ENCODE data around the gene DISP3.

DISP3 gene

GRCh38 chr1:11559591-11559970 lies 80.6 kb downstream of the DISP3 start:
- no peaks in the 10 kb centered on the region for H3K36me3 ChIP-seq (ENCODE audit: insufficient read depth, low read length)
- TF ChIP-seq EZH2 (IDR thresholded peaks at IDR 0.05) (no peak), FOXP2 (optimal IDR thresholded peaks at IDR 0.05; ENCODE audit: control extremely low read depth, extremely low read length, insufficient read depth) (no peak), POLR2AphosphoS5 (IDR thresholded peaks at IDR 0.05; ENCODE audit: borderline replicate concordance, low read depth, low read length) (no peak)

GRCh38 chr1:11560061-11560460 lies 81.1 kb downstream of the DISP3 start:
- no peak for DNase-seq (ENCODE audit: low read depth, low spot score)
- TF ChIP-seq POLR2AphosphoS5 (IDR thresholded peaks at IDR 0.05; ENCODE audit: borderline replicate concordance, low read depth, low read length) (no peak), EZH2 (IDR thresholded peaks at IDR 0.05) (no peak), FOXP2 (optimal IDR thresholded peaks at IDR 0.05; ENCODE audit: control extremely low read depth, extremely low read length, insufficient read depth) (no peak)
- Histone ChIP-seq H3K9ac (ENCODE audit: insufficient read length) (no peak overlapping the region), H3K27ac (no peak overlapping the region), H3K4me3 (no peak overlapping the region), H3K9me3 (ENCODE audit: low read depth, low read length) (no peaks in the 10 kb centered on the region), H3K36me3 (ENCODE audit: insufficient read depth, low read length) (no peaks in the 10 kb centered on the region)

More at GRCh38 chr1:11559591-11559970, 80.6 kb downstream of the DISP3 start:
- Histone ChIP-seq H3K27ac (no peak overlapping the region), H3K9ac (ENCODE audit: insufficient read length) (no peak overlapping the region), H3K4me3 (no peak overlapping the region), H3K9me3 (ENCODE audit: low read depth, low read length) (no peaks in the 10 kb centered on the region)
- DNase-seq (ENCODE audit: low read depth, low spot score): no peak

GRCh38 chr1:11561740-11562139 lies 82.8 kb downstream of the DISP3 start:
- DNase-seq (ENCODE audit: low read depth, low spot score): no peak
- no peaks in the 10 kb centered on the region for H3K9me3 ChIP-seq (ENCODE audit: low read depth, low read length)
- no peak overlapping the region for H3K9ac ChIP-seq (ENCODE audit: insufficient read length)
- TF ChIP-seq FOXP2 (optimal IDR thresholded peaks at IDR 0.05; ENCODE audit: control extremely low read depth, extremely low read length, insufficient read depth) (no peak), EZH2 (IDR thresholded peaks at IDR 0.05) (no peak), POLR2AphosphoS5 (IDR thresholded peaks at IDR 0.05; ENCODE audit: borderline replicate concordance, low read depth, low read length) (no peak)
- H3K27ac ChIP-seq: no peak overlapping the region
- H3K4me3 ChIP-seq: no peak overlapping the region
- no peaks in the 10 kb centered on the region for H3K36me3 ChIP-seq (ENCODE audit: insufficient read depth, low read length)

GRCh38 chr1:11562664-11563063 lies 83.7 kb downstream of the DISP3 start:
- TF ChIP-seq EZH2 (IDR thresholded peaks at IDR 0.05) (no peak), FOXP2 (optimal IDR thresholded peaks at IDR 0.05; ENCODE audit: control extremely low read depth, extremely low read length, insufficient read depth) (no peak), POLR2AphosphoS5 (IDR thresholded peaks at IDR 0.05; ENCODE audit: borderline replicate concordance, low read depth, low read length) (no peak)

GRCh38 chr1:11563560-11564069 lies 84.7 kb downstream of the DISP3 start:
- TF ChIP-seq POLR2AphosphoS5 (IDR thresholded peaks at IDR 0.05; ENCODE audit: borderline replicate concordance, low read depth, low read length) (no peak), FOXP2 (optimal IDR thresholded peaks at IDR 0.05; ENCODE audit: control extremely low read depth, extremely low read length, insufficient read depth) (no peak), EZH2 (IDR thresholded peaks at IDR 0.05) (no peak)
- no peaks in the 10 kb centered on the region for H3K36me3 ChIP-seq (ENCODE audit: insufficient read depth, low read length)
- no peak for DNase-seq (ENCODE audit: low read depth, low spot score)
- no peaks in the 10 kb centered on the region for H3K9me3 ChIP-seq (ENCODE audit: low read depth, low read length)
- no peak overlapping the region for H3K4me3 ChIP-seq
- H3K27ac ChIP-seq: no peak overlapping the region
- no peak overlapping the region for H3K9ac ChIP-seq (ENCODE audit: insufficient read length)

More at GRCh38 chr1:11562664-11563063, 83.7 kb downstream of the DISP3 start:
- Histone ChIP-seq H3K36me3 (ENCODE audit: insufficient read depth, low read length) (no peaks in the 10 kb centered on the region), H3K9ac (ENCODE audit: insufficient read length) (no peak overlapping the region), H3K4me3 (no peak overlapping the region), H3K27ac (no peak overlapping the region), H3K9me3 (ENCODE audit: low read depth, low read length) (no peaks in the 10 kb centered on the region)
- no peak for DNase-seq (ENCODE audit: low read depth, low spot score)

- DNase-seq (ENCODE audit: low read depth, low spot score): no peak
- H3K4me3 ChIP-seq: no peak overlapping the region
- no peaks in the 10 kb centered on the region for H3K36me3 ChIP-seq (ENCODE audit: insufficient read depth, low read length)
- no peak for TF ChIP-seq FOXP2 (optimal IDR thresholded peaks at IDR 0.05; ENCODE audit: control extremely low read depth, extremely low read length, insufficient read depth)
- TF ChIP-seq POLR2AphosphoS5 (IDR thresholded peaks at IDR 0.05; ENCODE audit: borderline replicate concordance, low read depth, low read length): no peak
- no peak for TF ChIP-seq EZH2 (IDR thresholded peaks at IDR 0.05)
- no peaks in the 10 kb centered on the region for H3K9me3 ChIP-seq (ENCODE audit: low read depth, low read length)
- H3K9ac ChIP-seq (ENCODE audit: insufficient read length): no peak overlapping the region
- no peak overlapping the region for H3K27ac ChIP-seq
Measured at GRCh38 chr1:11564237-11564636, 85.3 kb downstream of the DISP3 start.

- Histone ChIP-seq H3K4me3 (no peak overlapping the region), H3K36me3 (ENCODE audit: insufficient read depth, low read length) (no peaks in the 10 kb centered on the region), H3K9ac (ENCODE audit: insufficient read length) (no peak overlapping the region), H3K9me3 (ENCODE audit: low read depth, low read length) (no peaks in the 10 kb centered on the region), H3K27ac (no peak overlapping the region)
- TF ChIP-seq POLR2AphosphoS5 (IDR thresholded peaks at IDR 0.05; ENCODE audit: borderline replicate concordance, low read depth, low read length) (no peak), FOXP2 (optimal IDR thresholded peaks at IDR 0.05; ENCODE audit: control extremely low read depth, extremely low read length, insufficient read depth) (no peak), EZH2 (IDR thresholded peaks at IDR 0.05) (no peak)
- DNase-seq (ENCODE audit: low read depth, low spot score): no peak
Measured at GRCh38 chr1:11566042-11566850, 87.3 kb downstream of the DISP3 start.

- H3K9me3 ChIP-seq (ENCODE audit: low read depth, low read length): no peaks in the 10 kb centered on the region
- H3K4me3 ChIP-seq: no peak overlapping the region
- TF ChIP-seq POLR2AphosphoS5 (IDR thresholded peaks at IDR 0.05; ENCODE audit: borderline replicate concordance, low read depth, low read length): no peak
- no peak for TF ChIP-seq EZH2 (IDR thresholded peaks at IDR 0.05)
- no peak for TF ChIP-seq FOXP2 (optimal IDR thresholded peaks at IDR 0.05; ENCODE audit: control extremely low read depth, extremely low read length, insufficient read depth)
- H3K36me3 ChIP-seq (ENCODE audit: insufficient read depth, low read length): no peaks in the 10 kb centered on the region
- no peak overlapping the region for H3K9ac ChIP-seq (ENCODE audit: insufficient read length)
- no peak overlapping the region for H3K27ac ChIP-seq
- DNase-seq (ENCODE audit: low read depth, low spot score): no peak
Measured at GRCh38 chr1:11567244-11568065, 88.5 kb downstream of the DISP3 start.

Data from SK-N-MC (cell line).